Measurements from ENCODE around the gene C20orf173. TPM values are rescaled to one million over a fixed set of nuclear protein-coding genes. Genes with fewer than 3 reads are reported as not detected.

C20orf173 gene
- total RNA-seq, 1 experiment from 2014 or later, result not detected

DNA sequence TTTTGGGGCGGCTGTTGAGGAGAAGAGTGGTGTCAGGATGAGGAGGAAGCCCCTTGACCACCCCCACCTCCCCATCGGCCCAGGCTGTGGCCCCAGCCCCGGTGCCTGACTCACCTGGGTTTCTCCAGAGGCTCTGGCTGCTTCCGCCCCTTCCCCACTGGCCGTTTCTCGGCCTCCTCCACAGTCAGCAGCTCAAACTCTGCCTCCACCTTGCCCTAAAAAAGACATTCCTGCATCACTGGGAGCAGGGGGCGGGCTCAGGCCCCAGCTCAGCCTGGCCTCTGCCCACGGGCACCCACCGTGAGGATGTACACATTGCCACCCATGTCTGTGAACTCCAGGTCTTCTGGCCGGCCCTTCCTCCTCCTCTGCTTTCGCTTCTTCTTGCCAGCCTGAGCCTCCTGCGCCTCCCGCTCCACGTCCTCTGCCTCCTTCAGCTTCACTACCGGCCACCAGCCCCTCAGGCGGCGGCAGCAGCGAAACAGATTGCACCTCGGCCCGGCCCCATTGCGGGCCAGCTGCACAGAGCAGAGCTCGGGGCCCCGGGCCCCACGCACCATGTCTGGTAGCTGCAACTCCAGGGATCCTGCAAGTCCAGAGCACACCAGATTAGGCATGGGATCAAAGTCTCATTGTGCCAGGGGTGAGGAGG, 29.7 kb upstream of the C20orf173 start:
- Histone ChIP-seq H3K4me1 (replicated peaks; ENCODE audit: insufficient read depth) (peaks cover 32% of the 10 kb centered on the region), H3K9me3 (ENCODE audit: insufficient read depth, low read depth) (no peaks in the 10 kb centered on the region), H4K20me1 (ENCODE audit: insufficient read depth) (no peaks in the 10 kb centered on the region; the same call in 1 of the 2 replicates), H2AFZ (no peak overlapping the region), H3F3A (ENCODE audit: insufficient read depth, low read depth) (peaks cover 30% of the 10 kb centered on the region; the same call in 1 of the 2 replicates), H3K4me3 (no peak overlapping the region; the same call in 1 of the 2 replicates), H3K9me2 (ENCODE audit: insufficient read depth) (no peaks in the 10 kb centered on the region), H3K36me3 (ENCODE audit: low read depth) (peaks cover 5% of the 10 kb centered on the region; the same call in 1 of the 2 replicates), H3K27me3 (ENCODE audit: insufficient read depth, low read depth) (no peaks in the 10 kb centered on the region), H3K27ac (peak overlapping the region; percentile 70), H3K79me2 (ENCODE audit: low read depth) (no peaks in the 10 kb centered on the region), H3K4me2 (peak overlapping the region; percentile 73)
- DNase-seq, result no peak
- ChIA-PET CTCF (no interaction called here), POLR2A (ENCODE audit: unreplicated experiment) (interaction anchor here (0.6 to 0.7 kb wide), 3 partner anchors 8 to 105 kb away, joined by 3 to 7 read pairs (median 5); no protein-coding TSS in a partner anchor)
- TF ChIP-seq, protein P1, sequence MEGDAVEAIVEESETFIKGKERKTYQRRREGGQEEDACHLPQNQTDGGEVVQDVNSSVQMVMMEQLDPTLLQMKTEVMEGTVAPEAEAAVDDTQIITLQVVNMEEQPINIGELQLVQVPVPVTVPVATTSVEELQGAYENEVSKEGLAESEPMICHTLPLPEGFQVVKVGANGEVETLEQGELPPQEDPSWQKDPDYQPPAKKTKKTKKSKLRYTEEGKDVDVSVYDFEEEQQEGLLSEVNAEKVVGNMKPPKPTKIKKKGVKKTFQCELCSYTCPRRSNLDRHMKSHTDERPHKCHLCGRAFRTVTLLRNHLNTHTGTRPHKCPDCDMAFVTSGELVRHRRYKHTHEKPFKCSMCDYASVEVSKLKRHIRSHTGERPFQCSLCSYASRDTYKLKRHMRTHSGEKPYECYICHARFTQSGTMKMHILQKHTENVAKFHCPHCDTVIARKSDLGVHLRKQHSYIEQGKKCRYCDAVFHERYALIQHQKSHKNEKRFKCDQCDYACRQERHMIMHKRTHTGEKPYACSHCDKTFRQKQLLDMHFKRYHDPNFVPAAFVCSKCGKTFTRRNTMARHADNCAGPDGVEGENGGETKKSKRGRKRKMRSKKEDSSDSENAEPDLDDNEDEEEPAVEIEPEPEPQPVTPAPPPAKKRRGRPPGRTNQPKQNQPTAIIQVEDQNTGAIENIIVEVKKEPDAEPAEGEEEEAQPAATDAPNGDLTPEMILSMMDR (conservative IDR thresholded peaks at IDR 0.05), result no peak
- TF ChIP-seq EZH2 (IDR thresholded peaks at IDR 0.05; ENCODE audit: low read depth), result no peak
- BruUV-seq (replicated peaks), result no TSS peak
- intact Hi-C loops (cut with micrococcal nuclease; ENCODE audit: unreplicated experiment), result no loop called here

DNA sequence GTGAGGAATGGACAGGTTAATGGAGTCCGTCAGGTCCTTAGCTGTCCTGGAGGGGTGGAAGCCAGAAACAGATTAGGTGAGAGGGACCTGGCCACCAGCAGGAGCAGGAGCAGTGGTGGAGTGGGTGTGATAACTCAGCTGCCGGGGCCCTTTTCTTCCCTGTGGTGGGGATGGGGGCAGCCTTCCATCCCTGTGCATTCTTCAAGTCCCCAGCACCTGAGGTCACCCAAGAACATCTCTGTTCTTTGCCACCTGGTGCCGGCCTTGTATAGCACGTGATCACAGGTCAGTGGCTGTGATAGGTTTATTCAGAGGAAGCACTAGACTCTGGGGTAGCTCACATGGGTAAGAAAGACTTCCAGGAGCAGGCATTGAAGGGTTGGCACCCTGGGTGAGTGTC, 29.0 kb upstream of the C20orf173 start:
- Histone ChIP-seq H3K4me1 (replicated peaks; ENCODE audit: insufficient read depth) (peaks cover 32% of the 10 kb centered on the region), H3K4me2 (no peak overlapping the region), H2AFZ (no peak overlapping the region), H3K27ac (no peak overlapping the region), H3K36me3 (ENCODE audit: low read depth) (no peaks in the 10 kb centered on the region; the same call in 1 of the 2 replicates), H3K9me2 (ENCODE audit: insufficient read depth) (no peaks in the 10 kb centered on the region), H3K9me3 (ENCODE audit: insufficient read depth, low read depth) (no peaks in the 10 kb centered on the region), H4K20me1 (ENCODE audit: insufficient read depth) (no peaks in the 10 kb centered on the region; the same call in 1 of the 2 replicates), H3K79me2 (ENCODE audit: low read depth) (no peaks in the 10 kb centered on the region), H3K4me3 (no peak overlapping the region), H3K27me3 (ENCODE audit: insufficient read depth, low read depth) (no peaks in the 10 kb centered on the region), H3F3A (ENCODE audit: insufficient read depth, low read depth) (peaks cover 34% of the 10 kb centered on the region; the same call in 1 of the 2 replicates)
- DNase-seq, result no peak
- CTCF ChIA-PET, result no interaction called here
- BruUV-seq (replicated peaks), result no TSS peak
- POLR2A ChIA-PET (ENCODE audit: unreplicated experiment), result no interaction called here
- intact Hi-C loops (cut with micrococcal nuclease; ENCODE audit: unreplicated experiment), result no loop called here
- TF ChIP-seq, protein P1 (conservative IDR thresholded peaks at IDR 0.05), result no peak
- no peak for TF ChIP-seq EZH2 (IDR thresholded peaks at IDR 0.05; ENCODE audit: low read depth)

DNA sequence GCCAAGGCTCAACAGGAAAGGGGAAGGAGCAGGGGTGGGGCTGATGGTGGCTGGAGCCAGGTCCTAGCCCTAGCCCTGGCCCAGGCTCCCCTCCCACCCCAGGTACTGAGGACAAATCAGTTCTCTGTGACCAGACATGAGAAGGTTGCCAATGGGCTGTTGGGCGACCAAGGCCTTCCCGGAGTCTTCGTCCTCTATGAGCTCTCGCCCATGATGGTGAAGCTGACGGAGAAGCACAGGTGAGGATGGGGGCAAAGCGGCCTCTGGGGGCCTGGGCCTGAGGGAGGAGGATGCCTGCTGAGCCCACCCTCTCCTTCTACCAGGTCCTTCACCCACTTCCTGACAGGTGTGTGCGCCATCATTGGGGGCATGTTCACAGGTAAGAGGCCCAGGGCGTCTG, 27.4 kb upstream of the C20orf173 start:
- CTCF ChIA-PET, result no interaction called here
- Histone ChIP-seq H3K9me3 (ENCODE audit: insufficient read depth, low read depth) (no peaks in the 10 kb centered on the region), H3K4me3 (no peak overlapping the region), H3K4me2 (no peak overlapping the region), H3K79me2 (ENCODE audit: low read depth) (no peaks in the 10 kb centered on the region), H2AFZ (no peak overlapping the region), H3K27me3 (ENCODE audit: insufficient read depth, low read depth) (no peaks in the 10 kb centered on the region), H3F3A (ENCODE audit: insufficient read depth, low read depth) (peaks cover 30% of the 10 kb centered on the region; the same call in 1 of the 2 replicates), H3K36me3 (ENCODE audit: low read depth) (no peaks in the 10 kb centered on the region; the same call in 1 of the 2 replicates), H3K4me1 (replicated peaks; ENCODE audit: insufficient read depth) (peaks cover 29% of the 10 kb centered on the region), H4K20me1 (ENCODE audit: insufficient read depth) (no peaks in the 10 kb centered on the region; the same call in 1 of the 2 replicates), H3K9me2 (ENCODE audit: insufficient read depth) (no peaks in the 10 kb centered on the region), H3K27ac (no peak overlapping the region)
- BruUV-seq (replicated peaks), result no TSS peak
- POLR2A ChIA-PET (ENCODE audit: unreplicated experiment), result interaction anchor here (0.6 kb wide), 1 partner anchor 86 kb away, joined by 6 read pairs; no protein-coding TSS in a partner anchor
- TF ChIP-seq, protein P1 (conservative IDR thresholded peaks at IDR 0.05), result no peak
- no peak for TF ChIP-seq EZH2 (IDR thresholded peaks at IDR 0.05; ENCODE audit: low read depth)
- no peak for DNase-seq
- intact Hi-C loops (cut with micrococcal nuclease; ENCODE audit: unreplicated experiment), result no loop called here
